Measurements from ENCODE around the gene KRTAP5-10. TPM values are rescaled to one million over a fixed set of nuclear protein-coding genes. Genes with fewer than 3 reads are reported as not detected.
"Not testable (repeated sequence)": the region's sequence is repeated elsewhere in the genome, so short reads cannot be mapped to it uniquely, and the experiment has no call there.

KRTAP5-10 gene
- total RNA-seq, 2 experiments from 2014 or later, result not detected

- H3K9me3 Mint-ChIP-seq; POLR2A ChIA-PET; H3K4me3 Mint-ChIP-seq; intact Hi-C loops (cut with micrococcal nuclease); H3K27ac Mint-ChIP-seq; CTCF ChIA-PET; ATAC-seq; H3K4me1 Mint-ChIP-seq (ENCODE audit: low read depth); H3K27me3 Mint-ChIP-seq; DNase-seq; H3K36me3 Mint-ChIP-seq (ENCODE audit: low read depth): not testable (repeated sequence)
Observed at GRCh38 chr11:71614366-71614917, 49.1 kb downstream of the KRTAP5-10 start.

- CTCF ChIA-PET; ATAC-seq; intact Hi-C loops (cut with micrococcal nuclease); DNase-seq; H3K27ac Mint-ChIP-seq; H3K27me3 Mint-ChIP-seq; H3K36me3 Mint-ChIP-seq (ENCODE audit: low read depth); POLR2A ChIA-PET; H3K9me3 Mint-ChIP-seq; H3K4me1 Mint-ChIP-seq (ENCODE audit: low read depth); H3K4me3 Mint-ChIP-seq: not testable (repeated sequence)
Observed at GRCh38 chr11:71615003-71615402, 49.6 kb downstream of the KRTAP5-10 start.

Other genes starting within 250 kb of the KRTAP5-10 start
- 10 to 100 TPM; 66.4 to 68.9 TPM for gene DHCR7, start 117.2 kb upstream of the KRTAP5-10 start, total RNA-seq
- gene NADSYN1, start 112.4 kb upstream of the KRTAP5-10 start, total RNA-seq, result 100 to 1,000 TPM; 115 to 117 TPM
- gene KRTAP5-7, start 38.3 kb upstream of the KRTAP5-10 start, total RNA-seq, result not detected
- not detected for gene KRTAP5-8, start 27.5 kb upstream of the KRTAP5-10 start, total RNA-seq
- not detected for gene KRTAP5-9, start 17.1 kb upstream of the KRTAP5-10 start, total RNA-seq
- gene KRTAP5-11, start 17.3 kb downstream of the KRTAP5-10 start, total RNA-seq, result not detected